EL (cell line): Measurements from ENCODE around the gene ZBTB7C.

ENCODE experiments used
- DNase-seq: peaks from one replicate; pipeline ENCODE4 v3.0.0-alpha.2; 2016

Gene ZBTB7C

GRCh38 chr18:48073211-48073930 lies 335.8 kb downstream of the ZBTB7C start:
- DNase-seq = no peak

- no peak for DNase-seq
Observed at GRCh38 chr18:48072428-48073204, 336.6 kb downstream of the ZBTB7C start.

GRCh38 chr18:48068916-48069445 lies 340.2 kb downstream of the ZBTB7C start:
- DNase-seq = no peak

GRCh38 chr18:48066225-48066652 lies 342.9 kb downstream of the ZBTB7C start:
- no peak for DNase-seq

GRCh38 chr18:48065601-48065995 lies 343.6 kb downstream of the ZBTB7C start:
- DNase-seq = no peak

- DNase-seq = no peak
Observed at GRCh38 chr18:48064978-48065600, 344.1 kb downstream of the ZBTB7C start.

GRCh38 chr18:48061781-48062570 lies 347.2 kb downstream of the ZBTB7C start:
- no peak for DNase-seq

GRCh38 chr18:48060970-48061369 lies 348.2 kb downstream of the ZBTB7C start:
- no peak for DNase-seq

- no peak for DNase-seq
Observed at GRCh38 chr18:48060346-48060745, 348.8 kb downstream of the ZBTB7C start.

GRCh38 chr18:48059455-48060010 lies 349.6 kb downstream of the ZBTB7C start:
- no peak for DNase-seq

- no peak for DNase-seq
Observed at GRCh38 chr18:48058486-48058885, 350.7 kb downstream of the ZBTB7C start.

GRCh38 chr18:48057018-48057417 lies 352.2 kb downstream of the ZBTB7C start:
- no peak for DNase-seq

- no peak for DNase-seq
Observed at GRCh38 chr18:48055351-48055750, 353.8 kb downstream of the ZBTB7C start.

- DNase-seq = no peak
Observed at GRCh38 chr18:48053881-48054816, 355.0 kb downstream of the ZBTB7C start.

- DNase-seq = no peak
Observed at GRCh38 chr18:48052842-48053241, 356.3 kb downstream of the ZBTB7C start.

GRCh38 chr18:48051945-48052840 lies 357.0 kb downstream of the ZBTB7C start:
- no peak for DNase-seq

GRCh38 chr18:48050176-48050575 lies 359.0 kb downstream of the ZBTB7C start:
- no peak for DNase-seq

GRCh38 chr18:48049757-48050156 lies 359.4 kb downstream of the ZBTB7C start:
- DNase-seq = no peak

- DNase-seq = no peak
Observed at GRCh38 chr18:48048251-48048650, 360.9 kb downstream of the ZBTB7C start.

- DNase-seq = no peak
Observed at GRCh38 chr18:48046843-48047242, 362.3 kb downstream of the ZBTB7C start.
